H1 (cell line): ENCODE data around the gene RAB11A. TPM values are rescaled to one million over a fixed set of nuclear protein-coding genes. Genes with fewer than 3 reads are reported as not detected.
A peak's percentile ranks its signal among the peaks of the same experiment; 100 is the strongest.

ENCODE experiments used
- CTCF ChIA-PET: fragments of 300-600 bp; sonication (Branson Sonifier 250); formaldehyde crosslinking; loops from one replicate; lab custom pipeline; 2021; ENCODE audit not compliant: partially characterized antibody; lab: Charles Lee
- POLR2A ChIA-PET: fragments of 300-600 bp; sonication (Branson Sonifier 250); formaldehyde crosslinking; loops from one replicate; lab custom pipeline; 2021; ENCODE audit warnings: inconsistent platforms; ENCODE audit not compliant: partially characterized antibody; lab: Charles Lee
- DNase-seq, 2 experiments: peaks; one replicate each; pipeline versions ENCODE4 v3.0.0 to v3.0.0-alpha.2; 2010 to 2022; ENCODE audit warnings: low spot score in 2 of 2, low read depth in 1 of 2, mixed read lengths in 1 of 2
- FAIRE-seq: peaks from 2 replicates; lab custom pipeline; 2011; peaks lifted over from hg19 to GRCh38; lab: Jason Lieb, UNC
- H2AFZ ChIP-seq: 2 replicates; pipeline ENCODE4 v1.8.1; 2012; ENCODE audit warnings: low read length, inconsistent platforms
- H2AK5ac ChIP-seq: 2 replicates; pipeline ENCODE4 v1.6.1; 2013; ENCODE audit warnings: low read depth, low read length
- H2BK120ac ChIP-seq: replicated peaks from 2 replicates; pipeline ENCODE3; 2013; ENCODE audit warnings: low read depth, low read length, inconsistent platforms
- H2BK12ac ChIP-seq: 2 replicates; pipeline ENCODE4 v1.6.1; 2013; ENCODE audit warnings: low read depth, low read length
- H2BK15ac ChIP-seq: 2 replicates; pipeline ENCODE4 v1.6.1; 2013; ENCODE audit warnings: low read length
- H2BK20ac ChIP-seq: 2 replicates; pipeline ENCODE4 v1.6.1; 2013; ENCODE audit warnings: low read length
- H2BK5ac ChIP-seq: 2 replicates; pipeline ENCODE4 v1.6.1; 2013; ENCODE audit warnings: low read depth, low read length
- H3K14ac ChIP-seq: 2 replicates; pipeline ENCODE4 v1.6.1; 2013; ENCODE audit warnings: inconsistent platforms; ENCODE audit not compliant: insufficient read length
- H3K18ac ChIP-seq: 2 replicates; pipeline ENCODE4 v1.6.1; 2013; ENCODE audit warnings: low read length; ENCODE audit errors: extremely low read depth
- H3K23ac ChIP-seq: 2 replicates; pipeline ENCODE4 v1.6.1; 2013; ENCODE audit warnings: inconsistent platforms; ENCODE audit not compliant: insufficient read length
- H3K23me2 ChIP-seq: 2 replicates; pipeline ENCODE4 v1.6.1; 2013; ENCODE audit warnings: low read depth, low read length
- H3K27ac ChIP-seq: 2 replicates; pipeline ENCODE4 v1.6.1; 2011; ENCODE audit warnings: low read depth, low read length, inconsistent platforms
- H3K27me3 ChIP-seq, 4 experiments: replicated peaks in 1 of 4; 1 replicate in 1 of 4; 2 replicates in 3 of 4; pipeline versions ENCODE4 v1.6.1 to v1.8.1; 2011 to 2013; ENCODE audit warnings: low read length in 3 of 4, mild to moderate bottlenecking in 3 of 4, inconsistent platforms in 2 of 4, mixed read lengths in 2 of 4, moderate library complexity in 1 of 4; ENCODE audit not compliant: control insufficient read depth in 3 of 4, insufficient read depth in 3 of 4; ENCODE audit errors: extremely low read depth in 1 of 4
- H3K36me3 ChIP-seq, 4 experiments: 2 replicates each; pipeline versions ENCODE4 v1.6.1 to v1.8.1; 2011 to 2013; ENCODE audit warnings: mild to moderate bottlenecking in 4 of 4, low read length in 3 of 4, moderate library complexity in 2 of 4, control low read depth in 1 of 4, inconsistent platforms in 1 of 4; ENCODE audit not compliant: insufficient read depth in 4 of 4, control insufficient read depth in 2 of 4
- H3K4ac ChIP-seq: replicated peaks from 2 replicates; pipeline ENCODE3; 2013; ENCODE audit warnings: low read length, low read depth, mixed read lengths, inconsistent platforms; ENCODE audit not compliant: insufficient read length
- H3K4me1 ChIP-seq, 4 experiments: replicated peaks in 1 of 4; 1 replicate in 1 of 4; 2 replicates in 3 of 4; pipeline versions ENCODE4 v1.6.1 to v1.8.1; 2011 to 2013; ENCODE audit warnings: low read length in 3 of 4, inconsistent platforms in 2 of 4, mixed read lengths in 1 of 4; ENCODE audit not compliant: insufficient read depth in 4 of 4, control insufficient read depth in 3 of 4
- H3K4me2 ChIP-seq, 2 experiments: 2 replicates each; pipeline versions ENCODE4 v1.6.1 to v1.8.1; 2011 to 2013; ENCODE audit warnings: low read depth in 2 of 2, low read length in 2 of 2, control low read depth in 1 of 2, inconsistent platforms in 1 of 2, mild to moderate bottlenecking in 1 of 2; ENCODE audit not compliant: insufficient read depth in 1 of 2
- H3K4me3 ChIP-seq, 4 experiments: fragments of 200-600, 300-600 bp in 1 of 4; sonication (generic), shearing (Covaris generic), sonication (Bioruptor Twin) in 1 of 4; 2 replicates each; pipeline versions ENCODE4 v1.5.1 to v1.8.1; 2011 to 2016; ENCODE audit warnings: low read length in 4 of 4, low read depth in 3 of 4, control low read depth in 2 of 4, inconsistent platforms in 2 of 4, mild to moderate bottlenecking in 2 of 4, mixed read lengths in 1 of 4, moderate library complexity in 1 of 4; ENCODE audit not compliant: insufficient read depth in 2 of 4; ENCODE audit errors: extremely low read depth in 1 of 4
- H3K56ac ChIP-seq: replicated peaks from 2 replicates; pipeline ENCODE3; 2013; ENCODE audit warnings: low read depth, mild to moderate bottlenecking, mixed read lengths, low read length, inconsistent platforms; ENCODE audit not compliant: insufficient read length
- H3K79me1 ChIP-seq: 2 replicates; pipeline ENCODE4 v1.6.1; 2013; ENCODE audit warnings: low read depth, low read length, control low read depth
- H3K79me2 ChIP-seq, 2 experiments: 2 replicates each; pipeline versions ENCODE4 v1.6.1 to v1.8.1; 2012 to 2013; ENCODE audit warnings: low read length in 2 of 2, mild to moderate bottlenecking in 2 of 2, inconsistent platforms in 1 of 2; ENCODE audit not compliant: insufficient read depth in 2 of 2, control insufficient read depth in 1 of 2
- H3K9ac ChIP-seq, 4 experiments: replicated peaks in 1 of 4; 1 replicate in 1 of 4; 2 replicates in 3 of 4; pipeline versions ENCODE4 v1.6.1 to v1.8.1; 2011 to 2013; ENCODE audit warnings: low read depth in 3 of 4, low read length in 3 of 4, control low read depth in 2 of 4, mild to moderate bottlenecking in 2 of 4, moderate library complexity in 2 of 4, inconsistent platforms in 1 of 4; ENCODE audit errors: extremely low read depth in 1 of 4
- H3K9me3 ChIP-seq, 2 experiments: 2 replicates each; pipeline versions ENCODE4 v1.6.1 to v1.8.1; 2012 to 2013; ENCODE audit warnings: mild to moderate bottlenecking in 2 of 2, moderate library complexity in 2 of 2, control low read depth in 1 of 2, inconsistent platforms in 1 of 2, low read depth in 1 of 2, low read length in 1 of 2, mixed read lengths in 1 of 2; ENCODE audit not compliant: insufficient read depth in 2 of 2
- H4K20me1 ChIP-seq, 2 experiments: replicated peaks in 1 of 2; 2 replicates each; pipeline versions ENCODE3 to v1.8.1; 2011 to 2013; ENCODE audit warnings: inconsistent platforms in 2 of 2, low read length in 2 of 2, mild to moderate bottlenecking in 1 of 2; ENCODE audit not compliant: insufficient read depth in 2 of 2, control insufficient read depth in 1 of 2
- H4K5ac ChIP-seq: 2 replicates; pipeline ENCODE4 v1.6.1; 2013; ENCODE audit warnings: low read length, low read depth, mixed read lengths, inconsistent platforms; ENCODE audit not compliant: insufficient read length
- H4K8ac ChIP-seq: 2 replicates; pipeline ENCODE4 v1.8.0; 2013; ENCODE audit warnings: mild to moderate bottlenecking, moderate library complexity, low read length, inconsistent platforms; ENCODE audit not compliant: insufficient read depth; ENCODE audit errors: extremely low read depth
- H4K91ac ChIP-seq: replicated peaks from 2 replicates; pipeline ENCODE3; 2013; ENCODE audit warnings: low read length, mixed read lengths, inconsistent platforms; ENCODE audit not compliant: insufficient read length
- CTBP2 ChIP-seq: IDR thresholded peaks from 2 replicates; pipeline ENCODE4 v1.7.0; 2011; ENCODE audit warnings: borderline replicate concordance, mild to moderate bottlenecking, moderate library complexity, mixed read lengths, low read length; ENCODE audit not compliant: insufficient read depth, insufficient read length
- NANOG ChIP-seq: IDR thresholded peaks from 2 replicates; pipeline ENCODE4 v1.6.1; 2011; ENCODE audit warnings: low read length, low read depth, mild to moderate bottlenecking, inconsistent platforms; ENCODE audit not compliant: insufficient read depth, poor library complexity, severe bottlenecking
- POLR2AphosphoS5 ChIP-seq: IDR thresholded peaks from 2 replicates; pipeline ENCODE4 v1.6.1; 2011; ENCODE audit warnings: low read depth, low read length
- POU5F1 ChIP-seq: IDR thresholded peaks from 2 replicates; pipeline ENCODE4 v1.6.1; 2011; ENCODE audit warnings: low read depth, mild to moderate bottlenecking, low read length, moderate library complexity
- WGBS, 2 experiments: shearing (Covaris generic) in 1 of 2; methylation state at CpG; one replicate each; pipeline versions ENCODE4 v1.1.6 to v1.1.7; 2013 to 2015; ENCODE audit warnings: low lambda C conversion rate in 2 of 2, mixed read lengths in 2 of 2, inconsistent platforms in 1 of 2, low coverage in 1 of 2, missing lambda C conversion rate in 1 of 2; ENCODE audit not compliant: insufficient replicate concordance in 2 of 2, insufficient coverage in 1 of 2, insufficient read length in 1 of 2; ENCODE audit errors: extremely low coverage in 1 of 2, missing lambda C conversion rate in 1 of 2; 5-methylcytosine and 5-hydroxymethylcytosine counted together
- polyA plus RNA-seq, 7 experiments: library from polyadenylated mRNA; depleted of rRNA in 3 of 7; stranded (reverse) in 5 of 7; unstranded in 2 of 7; fragments of >200 nt in 5 of 7; fragments of 200-250 nt in 2 of 7; gene quantifications; 1 replicate in 5 of 7; 2 replicates in 1 of 7; 4 replicates in 1 of 7; pipeline versions ENCODE4 v1.2.1 to v1.2.3, GENCODE V29; 2011 to 2013; ENCODE audit warnings: missing spikeins in 2 of 7, mixed read lengths in 2 of 7
- total RNA-seq: library from RNA; stranded (reverse); fragmentation: NEBNext Ultra II Directional; extraction: Animal tissue kit (Norgen Biotek cat#: 25700); gene quantifications from 2 replicates; pipeline ENCODE4 v1.2.1, GENCODE V29; 2021

Gene RAB11A
- total and polyA plus RNA-seq, 2 of the 8 experiments (the other 6 are each of a cell fraction or from before 2014, with no cell fraction given), result 211 to 254 TPM

DNA sequence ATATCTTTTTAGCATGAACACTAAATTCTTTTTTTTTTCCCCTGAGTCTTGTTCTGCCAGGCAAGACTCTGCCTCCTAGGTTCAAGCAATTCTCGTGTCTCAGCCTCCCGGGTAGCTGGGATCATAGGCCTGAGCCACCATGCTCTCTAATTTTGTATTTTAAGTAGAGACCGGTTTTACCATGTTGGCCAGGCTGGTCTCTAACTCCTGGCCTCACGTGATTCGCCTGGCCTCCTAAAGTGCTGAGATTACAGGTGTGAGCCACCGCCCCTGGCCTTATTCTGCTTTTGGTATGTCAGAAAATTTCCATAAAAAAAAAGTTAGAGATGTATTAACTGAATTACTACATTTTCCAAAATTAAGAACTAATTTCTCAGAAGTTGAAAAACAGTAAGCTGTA lies 14.3 kb downstream of the RAB11A start:
- H3K9ac ChIP-seq, result no peak overlapping the region
- no peaks in the 10 kb centered on the region for H3K9me3 ChIP-seq
- no peak overlapping the region for H2AK5ac ChIP-seq
- H2BK20ac ChIP-seq, result no peak overlapping the region
- H3K36me3 ChIP-seq, result peaks cover 8 to 57% (median 26%) of the 10 kb centered on the region in 4 experiments; a peak in 7 of 8 replicates
- TF ChIP-seq CTBP2, result no peak
- no peak for TF ChIP-seq NANOG
- TF ChIP-seq POLR2AphosphoS5, result peak; percentile 64; the same call in 1 of the 2 replicates
- no peak for TF ChIP-seq POU5F1
- no peak overlapping the region for H3K14ac ChIP-seq
- no peak overlapping the region for H3K23ac ChIP-seq
- H2BK12ac ChIP-seq, result no peak overlapping the region
- H4K91ac ChIP-seq, result no peak overlapping the region
- no peak overlapping the region for H3K18ac ChIP-seq
- no peaks in the 10 kb centered on the region for H3K27me3 ChIP-seq
- ChIA-PET POLR2A (no interaction called here), CTCF (no interaction called here)
- DNase-seq, result no peak
- H2BK120ac ChIP-seq, result no peak overlapping the region
- H3K79me1 ChIP-seq, result peaks cover 3% of the 10 kb centered on the region; the same call in 1 of the 2 replicates
- H3K4me3 ChIP-seq, result no peak overlapping the region
- WGBS, 2 experiments, result 81% methylated on average over 6 of the region's 6 CpGs; no CpG with 5 or more reads in 1 of the 2 experiments
- no peaks in the 10 kb centered on the region for H3K23me2 ChIP-seq
- no peaks in the 10 kb centered on the region for H3K79me2 ChIP-seq
- H2BK15ac ChIP-seq, result no peak overlapping the region
- no peak overlapping the region for H3K56ac ChIP-seq
- H2BK5ac ChIP-seq, result no peak overlapping the region
- no peak overlapping the region for H4K5ac ChIP-seq
- H3K4me1 ChIP-seq, result no peaks in the 10 kb centered on the region
- no peak overlapping the region for H3K4ac ChIP-seq
- H3K4me2 ChIP-seq, result no peak overlapping the region
- no peak overlapping the region for H2AFZ ChIP-seq
- peaks cover 0 to 1% of the 10 kb centered on the region in 2 experiments for H4K20me1 ChIP-seq
- H4K8ac ChIP-seq, result no peak overlapping the region
- no peak overlapping the region for H3K27ac ChIP-seq
- FAIRE-seq, result no peak
